Tibial nerve (tissue), 4 donors: ENCODE data around the gene GPC6.

Experiments
- EP300 ChIP-seq, 2 donors: sonication (generic); formaldehyde crosslinking; IDR thresholded peaks; one replicate each; pipeline ENCODE4 v1.6.1; 2017; ENCODE audit warnings: antibody characterized with exemption in 2 of 2, mild to moderate bottlenecking in 1 of 2
- POLR2A ChIP-seq, 2 donors: fragments of 450-650 bp; IDR thresholded peaks; one replicate each; pipeline ENCODE4 v1.6.1; 2017; ENCODE audit warnings: antibody characterized with exemption in 2 of 2, mild to moderate bottlenecking in 2 of 2, moderate library complexity in 2 of 2
- TF ChIP-seq, protein P1 (sequence below), 5 experiments: fragments of 200-600 bp in 3 of 5; fragments of 450-650 bp in 2 of 5; sonication (generic) in 3 of 5; IDR thresholded peaks; one replicate each; pipeline ENCODE4 v1.5.1; 2016 to 2019; ENCODE audit warnings: antibody characterized with exemption in 5 of 5, mild to moderate bottlenecking in 3 of 5, moderate library complexity in 2 of 5

DNA sequence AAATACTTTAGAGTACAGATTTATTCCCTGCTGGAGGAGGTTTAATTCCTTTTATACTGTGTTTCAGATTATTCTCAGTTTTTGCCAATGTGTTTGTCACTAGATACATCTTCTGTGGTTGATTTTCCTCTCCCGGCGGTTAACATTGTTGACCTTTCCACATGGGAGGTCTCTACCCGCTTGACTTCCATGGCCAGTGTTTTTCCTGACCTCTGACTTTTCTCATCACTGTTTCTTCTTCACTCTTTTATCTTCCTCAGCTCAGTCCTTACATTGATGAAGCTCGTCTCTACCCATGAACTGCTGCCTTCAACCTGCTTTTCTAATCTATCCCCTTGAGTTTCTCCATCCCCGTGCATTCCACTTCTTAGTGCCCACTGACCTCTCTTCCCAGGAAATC, 517.4 kb downstream of the GPC6 start:
- TF ChIP-seq, protein P1, sequence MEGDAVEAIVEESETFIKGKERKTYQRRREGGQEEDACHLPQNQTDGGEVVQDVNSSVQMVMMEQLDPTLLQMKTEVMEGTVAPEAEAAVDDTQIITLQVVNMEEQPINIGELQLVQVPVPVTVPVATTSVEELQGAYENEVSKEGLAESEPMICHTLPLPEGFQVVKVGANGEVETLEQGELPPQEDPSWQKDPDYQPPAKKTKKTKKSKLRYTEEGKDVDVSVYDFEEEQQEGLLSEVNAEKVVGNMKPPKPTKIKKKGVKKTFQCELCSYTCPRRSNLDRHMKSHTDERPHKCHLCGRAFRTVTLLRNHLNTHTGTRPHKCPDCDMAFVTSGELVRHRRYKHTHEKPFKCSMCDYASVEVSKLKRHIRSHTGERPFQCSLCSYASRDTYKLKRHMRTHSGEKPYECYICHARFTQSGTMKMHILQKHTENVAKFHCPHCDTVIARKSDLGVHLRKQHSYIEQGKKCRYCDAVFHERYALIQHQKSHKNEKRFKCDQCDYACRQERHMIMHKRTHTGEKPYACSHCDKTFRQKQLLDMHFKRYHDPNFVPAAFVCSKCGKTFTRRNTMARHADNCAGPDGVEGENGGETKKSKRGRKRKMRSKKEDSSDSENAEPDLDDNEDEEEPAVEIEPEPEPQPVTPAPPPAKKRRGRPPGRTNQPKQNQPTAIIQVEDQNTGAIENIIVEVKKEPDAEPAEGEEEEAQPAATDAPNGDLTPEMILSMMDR (IDR thresholded peaks at IDR 0.05): no peak
- TF ChIP-seq POLR2A (IDR thresholded peaks at IDR 0.05): no peak
- TF ChIP-seq EP300 (IDR thresholded peaks at IDR 0.05): no peak
